HCT116 (cell line): Measurements from ENCODE around the gene STAG1.

Experiments used
- ATF3 ChIP-seq: IDR thresholded peaks from 2 replicates; pipeline ENCODE4 v1.6.1; 2012
- EZH2 ChIP-seq: fragments of 200-600 bp; sonication (generic); IDR thresholded peaks from 2 replicates; pipeline ENCODE4 v1.6.1; 2017; ENCODE audit warnings: antibody characterized with exemption, mixed run types
- JUND ChIP-seq: IDR thresholded peaks from 2 replicates; pipeline ENCODE4 v1.6.1; 2012
- MAX ChIP-seq: IDR thresholded peaks from 2 replicates; pipeline ENCODE4 v1.6.1; 2012
- POLR2A ChIP-seq: IDR thresholded peaks from 2 replicates; pipeline ENCODE4 v1.7.0; 2011; ENCODE audit warnings: borderline replicate concordance; ENCODE audit not compliant: insufficient read depth, insufficient read length; ENCODE audit errors: extremely low read depth
- POLR2AphosphoS5 ChIP-seq: IDR thresholded peaks from 2 replicates; pipeline ENCODE4 v1.6.1; 2011; ENCODE audit warnings: mild to moderate bottlenecking, low read depth, low read length, moderate library complexity
- ZNF274 ChIP-seq: fragments of 200-500 bp; sonication (Bioruptor generic); IDR thresholded peaks from 2 replicates; pipeline ENCODE4 v1.6.1; 2014; ENCODE audit warnings: mild to moderate bottlenecking, low read depth, low read length, inconsistent platforms
- TF ChIP-seq, protein P1 (sequence below), 3 experiments: fragments of 200-600 bp in 1 of 3; sonication (generic) in 1 of 3; IDR thresholded peaks in 2 of 3; conservative IDR thresholded peaks in 1 of 3; 2 replicates each; pipeline ENCODE4 v1.5.1; 2012 to 2017; ENCODE audit warnings: low read depth in 2 of 3, low read length in 2 of 3, antibody characterized with exemption in 1 of 3, borderline replicate concordance in 1 of 3, control low read depth in 1 of 3, mild to moderate bottlenecking in 1 of 3, mixed read lengths in 1 of 3, mixed run types in 1 of 3, moderate library complexity in 1 of 3; ENCODE audit not compliant: insufficient read depth in 1 of 3
- TF ChIP-seq, protein P2 (sequence below): IDR thresholded peaks from 2 replicates; pipeline ENCODE4 v1.6.1; 2012; ENCODE audit warnings: low read depth

GRCh38 chr3:136667081-136667480 is 85.1 kb downstream of the STAG1 start:
- TF ChIP-seq, protein P1, sequence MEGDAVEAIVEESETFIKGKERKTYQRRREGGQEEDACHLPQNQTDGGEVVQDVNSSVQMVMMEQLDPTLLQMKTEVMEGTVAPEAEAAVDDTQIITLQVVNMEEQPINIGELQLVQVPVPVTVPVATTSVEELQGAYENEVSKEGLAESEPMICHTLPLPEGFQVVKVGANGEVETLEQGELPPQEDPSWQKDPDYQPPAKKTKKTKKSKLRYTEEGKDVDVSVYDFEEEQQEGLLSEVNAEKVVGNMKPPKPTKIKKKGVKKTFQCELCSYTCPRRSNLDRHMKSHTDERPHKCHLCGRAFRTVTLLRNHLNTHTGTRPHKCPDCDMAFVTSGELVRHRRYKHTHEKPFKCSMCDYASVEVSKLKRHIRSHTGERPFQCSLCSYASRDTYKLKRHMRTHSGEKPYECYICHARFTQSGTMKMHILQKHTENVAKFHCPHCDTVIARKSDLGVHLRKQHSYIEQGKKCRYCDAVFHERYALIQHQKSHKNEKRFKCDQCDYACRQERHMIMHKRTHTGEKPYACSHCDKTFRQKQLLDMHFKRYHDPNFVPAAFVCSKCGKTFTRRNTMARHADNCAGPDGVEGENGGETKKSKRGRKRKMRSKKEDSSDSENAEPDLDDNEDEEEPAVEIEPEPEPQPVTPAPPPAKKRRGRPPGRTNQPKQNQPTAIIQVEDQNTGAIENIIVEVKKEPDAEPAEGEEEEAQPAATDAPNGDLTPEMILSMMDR (IDR thresholded peaks at IDR 0.05 in 2 of 3, conservative IDR thresholded peaks at IDR 0.05 in 1 of 3; ENCODE audit: borderline replicate concordance in 1 of 3, insufficient read depth in 1 of 3, low read depth in 2 of 3, low read length in 2 of 3) = no peak
- TF ChIP-seq ATF3 (no peak), ZNF274 (no peak), POLR2AphosphoS5 (no peak), JUND (no peak), POLR2A (no peak), EZH2 (no peak), MAX (no peak)
- TF ChIP-seq, protein P2, sequence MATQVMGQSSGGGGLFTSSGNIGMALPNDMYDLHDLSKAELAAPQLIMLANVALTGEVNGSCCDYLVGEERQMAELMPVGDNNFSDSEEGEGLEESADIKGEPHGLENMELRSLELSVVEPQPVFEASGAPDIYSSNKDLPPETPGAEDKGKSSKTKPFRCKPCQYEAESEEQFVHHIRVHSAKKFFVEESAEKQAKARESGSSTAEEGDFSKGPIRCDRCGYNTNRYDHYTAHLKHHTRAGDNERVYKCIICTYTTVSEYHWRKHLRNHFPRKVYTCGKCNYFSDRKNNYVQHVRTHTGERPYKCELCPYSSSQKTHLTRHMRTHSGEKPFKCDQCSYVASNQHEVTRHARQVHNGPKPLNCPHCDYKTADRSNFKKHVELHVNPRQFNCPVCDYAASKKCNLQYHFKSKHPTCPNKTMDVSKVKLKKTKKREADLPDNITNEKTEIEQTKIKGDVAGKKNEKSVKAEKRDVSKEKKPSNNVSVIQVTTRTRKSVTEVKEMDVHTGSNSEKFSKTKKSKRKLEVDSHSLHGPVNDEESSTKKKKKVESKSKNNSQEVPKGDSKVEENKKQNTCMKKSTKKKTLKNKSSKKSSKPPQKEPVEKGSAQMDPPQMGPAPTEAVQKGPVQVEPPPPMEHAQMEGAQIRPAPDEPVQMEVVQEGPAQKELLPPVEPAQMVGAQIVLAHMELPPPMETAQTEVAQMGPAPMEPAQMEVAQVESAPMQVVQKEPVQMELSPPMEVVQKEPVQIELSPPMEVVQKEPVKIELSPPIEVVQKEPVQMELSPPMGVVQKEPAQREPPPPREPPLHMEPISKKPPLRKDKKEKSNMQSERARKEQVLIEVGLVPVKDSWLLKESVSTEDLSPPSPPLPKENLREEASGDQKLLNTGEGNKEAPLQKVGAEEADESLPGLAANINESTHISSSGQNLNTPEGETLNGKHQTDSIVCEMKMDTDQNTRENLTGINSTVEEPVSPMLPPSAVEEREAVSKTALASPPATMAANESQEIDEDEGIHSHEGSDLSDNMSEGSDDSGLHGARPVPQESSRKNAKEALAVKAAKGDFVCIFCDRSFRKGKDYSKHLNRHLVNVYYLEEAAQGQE = no peak
